AG04450 (cell line): ENCODE measurements around the gene SRP14. TPM values are rescaled to one million over a fixed set of nuclear protein-coding genes. Genes with fewer than 3 reads are reported as not detected.

ENCODE experiments used
- CTCF ChIA-PET: fragments of 300-600, 350-600 bp; formaldehyde crosslinking; extraction: SDS; loops from one replicate; lab custom pipeline; 2022; ENCODE audit warnings: antibody characterized with exemption, inconsistent platforms; lab: Charles Lee
- POLR2A ChIA-PET: fragments of 350-600 bp; formaldehyde crosslinking; extraction: SDS; loops from one replicate; lab custom pipeline; 2021; ENCODE audit warnings: antibody characterized with exemption, inconsistent platforms; lab: Yijun Ruan, JAX
- DNase-seq: peaks from one replicate; pipeline ENCODE4 v3.0.0-alpha.2; 2011; ENCODE audit warnings: low read depth, low spot score
- H3K27ac ChIP-seq: one replicate; pipeline ENCODE4 v1.5.1; 2012; ENCODE audit warnings: low read depth, low read length, control low read depth
- H3K27me3 ChIP-seq: one replicate; pipeline ENCODE4 v1.6.0; 2012; ENCODE audit warnings: low read length; ENCODE audit not compliant: control insufficient read depth, insufficient read depth
- H3K4me3 ChIP-seq: 2 replicates; pipeline ENCODE4 v1.5.1; 2011; ENCODE audit warnings: mild to moderate bottlenecking, low read depth, low read length, control low read depth
- H3K9me3 ChIP-seq: 2 replicates; pipeline ENCODE4 v1.5.1; 2012; ENCODE audit warnings: low read length; ENCODE audit not compliant: control insufficient read depth, insufficient read depth
- CTCF ChIP-seq: IDR thresholded peaks from 2 replicates; pipeline ENCODE4 v1.5.1; 2011; ENCODE audit warnings: low read depth, low read length, control low read depth, inconsistent platforms
- polyA plus RNA-seq: library from polyadenylated mRNA; depleted of rRNA; stranded (reverse); fragments of >200 nt; gene quantifications from 2 replicates; pipeline ENCODE4 v1.2.3, GENCODE V29; 2011

The SRP14 gene
- polyA plus RNA-seq, 1 experiment, result 559 TPM

GRCh38 chr15:40066589-40066988 is 27.6 kb upstream of the SRP14 start:
- no peak for DNase-seq

GRCh38 chr15:40065166-40065565 is 26.2 kb upstream of the SRP14 start:
- TF ChIP-seq CTCF, result no peak
- POLR2A ChIA-PET, result no interaction called here
- Histone ChIP-seq H3K27ac (no peak overlapping the region), H3K4me3 (no peak overlapping the region), H3K27me3 (no peaks in the 10 kb centered on the region), H3K9me3 (no peaks in the 10 kb centered on the region)
- CTCF ChIA-PET, result interaction anchor here (0.9 kb wide), 1 partner anchor 39 kb away, joined by 3 read pairs; no protein-coding TSS in a partner anchor
- DNase-seq, result no peak

More at GRCh38 chr15:40066589-40066988, 27.6 kb upstream of the SRP14 start:
- H3K27ac ChIP-seq, result no peak overlapping the region
- no peak overlapping the region for H3K4me3 ChIP-seq
- no peak for TF ChIP-seq CTCF
- no peaks in the 10 kb centered on the region for H3K9me3 ChIP-seq
- POLR2A ChIA-PET, result no interaction called here
- CTCF ChIA-PET, result interaction anchor here (0.6 to 2.0 kb wide), 2 partner anchors 9 to 38 kb away, joined by 4 to 11 read pairs; no protein-coding TSS in a partner anchor
- no peaks in the 10 kb centered on the region for H3K27me3 ChIP-seq

GRCh38 chr15:40064231-40064894 is 25.4 kb upstream of the SRP14 start:
- Histone ChIP-seq H3K27me3 (no peaks in the 10 kb centered on the region), H3K27ac (peak overlapping the region; percentile 52), H3K4me3 (no peak overlapping the region), H3K9me3 (no peaks in the 10 kb centered on the region)
- POLR2A ChIA-PET, result interaction anchor here (0.7 kb wide), 1 partner anchor 29 kb away, joined by 3 read pairs; no protein-coding TSS in a partner anchor
- no peak for TF ChIP-seq CTCF
- CTCF ChIA-PET, result no interaction called here
- DNase-seq, result no peak

GRCh38 chr15:40063563-40064011 is 24.6 kb upstream of the SRP14 start:
- CTCF ChIA-PET, result no interaction called here
- no peaks in the 10 kb centered on the region for H3K27me3 ChIP-seq
- DNase-seq, result no peak
- peak overlapping the region; percentile 52 for H3K27ac ChIP-seq
- POLR2A ChIA-PET, result no interaction called here
- no peak for TF ChIP-seq CTCF
- H3K9me3 ChIP-seq, result no peaks in the 10 kb centered on the region
- no peak overlapping the region for H3K4me3 ChIP-seq

GRCh38 chr15:40062816-40063562 is 24.0 kb upstream of the SRP14 start:
- TF ChIP-seq CTCF, result no peak
- peak overlapping the region; percentile 52 for H3K27ac ChIP-seq
- H3K9me3 ChIP-seq, result no peaks in the 10 kb centered on the region
- H3K4me3 ChIP-seq, result no peak overlapping the region
- POLR2A ChIA-PET, result no interaction called here
- H3K27me3 ChIP-seq, result no peaks in the 10 kb centered on the region
- DNase-seq, result no peak
- CTCF ChIA-PET, result interaction anchor here (1.1 kb wide), 1 partner anchor 212 kb away, joined by 7 read pairs; no protein-coding TSS in a partner anchor
